ENCODE data around the gene MEIS3. TPM values are rescaled to one million over a fixed set of nuclear protein-coding genes. Genes with fewer than 3 reads are reported as not detected.
A peak's percentile ranks its signal among the peaks of the same experiment; 100 is the strongest.

MEIS3 gene
- total and polyA plus RNA-seq, 9 of the 15 experiments (the other 6 are each of a cell fraction or from before 2014, with no cell fraction given): 0.06 to 0.80 (median 0.25) TPM; not detected in 1

- TF ChIP-seq HDAC1 (IDR thresholded peaks at IDR 0.05) (0 out of 4 replicates have a peak, but pooled peaks of 1 of the 2 experiments have one; percentile 52), ZC3H4 (CRISPR knock-in tag; IDR thresholded peaks at IDR 0.05; ENCODE audit: borderline replicate concordance) (no peak), E2F8 (IDR thresholded peaks at IDR 0.05; ENCODE audit: low read depth, partially characterized antibody) (no peak), ZNF347 (CRISPR knock-in tag; IDR thresholded peaks at IDR 0.05; ENCODE audit: low read depth) (no peak), ZFP1 (CRISPR knock-in tag; IDR thresholded peaks at IDR 0.05) (no peak), ZNF785 (CRISPR knock-in tag; IDR thresholded peaks at IDR 0.05) (no peak)
These were observed 8.2 kb upstream of the MEIS3 start (continued) for GRCh38 chr19:47427241-47428176.
